ENCODE data around the gene RAPGEF3. TPM values are rescaled to one million over a fixed set of nuclear protein-coding genes. Genes with fewer than 3 reads are reported as not detected.

Gene RAPGEF3
- total and polyA plus RNA-seq, 2 of the 8 experiments (the other 6 are each of a cell fraction or from before 2014, with no cell fraction given) = 5.0 to 9.4 TPM

DNA sequence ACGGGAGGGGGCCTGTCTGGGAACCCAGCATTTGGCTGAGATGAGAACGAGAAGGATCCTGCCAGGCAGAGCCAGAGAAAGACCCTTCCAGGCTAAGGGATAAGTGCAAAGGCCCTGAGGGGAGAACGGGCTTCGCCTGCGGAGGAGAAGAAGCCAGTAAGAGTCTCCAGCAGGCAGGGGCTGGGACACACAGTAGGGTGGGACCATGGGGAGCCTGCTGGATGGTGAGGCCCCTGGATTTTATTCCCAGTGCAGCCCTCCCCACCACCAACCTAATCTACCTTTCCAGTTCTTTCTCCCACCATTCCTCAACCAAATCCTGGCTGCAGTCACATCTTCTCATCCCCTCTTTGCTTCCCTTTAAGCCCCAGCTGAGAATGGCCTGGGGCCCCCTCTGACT lies 12.6 kb downstream of the RAPGEF3 start:
- no peak overlapping the region for H3K9ac ChIP-seq (replicated peaks in 1 of 4; ENCODE audit: extremely low read depth in 1 of 4, low read depth in 3 of 4, low read length in 3 of 4)
- no peak overlapping the region for H3K4me3 ChIP-seq (ENCODE audit: extremely low read depth in 1 of 4, insufficient read depth in 2 of 4, low read depth in 3 of 4, low read length in 4 of 4)
- TF ChIP-seq, protein P1, sequence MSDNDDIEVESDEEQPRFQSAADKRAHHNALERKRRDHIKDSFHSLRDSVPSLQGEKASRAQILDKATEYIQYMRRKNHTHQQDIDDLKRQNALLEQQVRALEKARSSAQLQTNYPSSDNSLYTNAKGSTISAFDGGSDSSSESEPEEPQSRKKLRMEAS (IDR thresholded peaks at IDR 0.05) = no peak
- TF ChIP-seq CREB1 (IDR thresholded peaks at IDR 0.05) (no peak), ASH2L (IDR thresholded peaks at IDR 0.05; ENCODE audit: low read length) (no peak), POLR2A (IDR thresholded peaks at IDR 0.05; ENCODE audit: control extremely low read depth in 1 of 2, low read depth in 2 of 2, low read length in 2 of 2) (no peak), POU5F1 (IDR thresholded peaks at IDR 0.05; ENCODE audit: low read depth, low read length) (no peak)

More for the DNA sequence above, 12.6 kb downstream of the RAPGEF3 start:
- Histone ChIP-seq H3K79me2 (ENCODE audit: control insufficient read depth in 1 of 2, insufficient read depth in 2 of 2, low read length in 2 of 2) (no peaks in the 10 kb centered on the region), H3K36me3 (ENCODE audit: control insufficient read depth in 2 of 4, insufficient read depth in 4 of 4, low read length in 3 of 4) (no peaks in the 10 kb centered on the region), H3K9me3 (ENCODE audit: insufficient read depth in 2 of 2, low read depth in 1 of 2, low read length in 1 of 2) (no peaks in the 10 kb centered on the region), H2BK20ac (ENCODE audit: low read length) (no peak overlapping the region), H3K27me3 (replicated peaks in 1 of 4; ENCODE audit: control insufficient read depth in 3 of 4, extremely low read depth in 1 of 4, insufficient read depth in 3 of 4, low read length in 3 of 4) (no peaks in the 10 kb centered on the region), H4K8ac (ENCODE audit: extremely low read depth, insufficient read depth, low read length) (peak overlapping the region; percentile 7; the same call in 1 of the 2 replicates), H2BK120ac (replicated peaks; ENCODE audit: low read depth, low read length) (no peak overlapping the region), H4K5ac (ENCODE audit: insufficient read length, low read depth, low read length) (no peak overlapping the region), H2AFZ (ENCODE audit: low read length) (no peak overlapping the region), H2AK5ac (ENCODE audit: low read depth, low read length) (no peak overlapping the region), H3K23ac (ENCODE audit: insufficient read length) (no peak overlapping the region), H3K4me2 (ENCODE audit: insufficient read depth in 1 of 2, low read depth in 2 of 2, low read length in 2 of 2) (no peak overlapping the region), H3K14ac (ENCODE audit: insufficient read length) (no peak overlapping the region), H2BK12ac (ENCODE audit: low read depth, low read length) (no peak overlapping the region), H2BK15ac (ENCODE audit: low read length) (no peak overlapping the region), H3K4me1 (replicated peaks in 1 of 4; ENCODE audit: control insufficient read depth in 3 of 4, insufficient read depth in 4 of 4, low read length in 3 of 4) (peaks cover 0 to 7% (median 2%) of the 10 kb centered on the region in 4 experiments; a peak in 3 of 7 replicates), H3K18ac (ENCODE audit: extremely low read depth, low read length) (no peak overlapping the region), H3K27ac (ENCODE audit: low read depth, low read length) (no peak overlapping the region), H3K56ac (replicated peaks; ENCODE audit: insufficient read length, low read depth, low read length) (no peak overlapping the region), H2BK5ac (ENCODE audit: low read depth, low read length) (no peak overlapping the region), H3K79me1 (ENCODE audit: low read depth, low read length) (no peaks in the 10 kb centered on the region), H3K4ac (replicated peaks; ENCODE audit: insufficient read length, low read depth, low read length) (no peak overlapping the region), H3K23me2 (ENCODE audit: low read depth, low read length) (no peaks in the 10 kb centered on the region; the same call in 1 of the 2 replicates), H4K20me1 (replicated peaks in 1 of 2; ENCODE audit: control insufficient read depth in 1 of 2, insufficient read depth in 2 of 2, low read length in 2 of 2) (no peaks in the 10 kb centered on the region), H4K91ac (replicated peaks; ENCODE audit: insufficient read length, low read length) (no peak overlapping the region)
- WGBS, 2 experiments (ENCODE audit: extremely low coverage in 1 of 2, insufficient coverage in 1 of 2, insufficient read length in 1 of 2, insufficient replicate concordance in 2 of 2, low coverage in 1 of 2, low lambda C conversion rate in 2 of 2, missing lambda C conversion rate in 1 of 2) = 85% methylated on average over 4 of the region's 5 CpGs; no CpG with 5 or more reads in 1 of the 2 experiments
- POLR2A ChIA-PET (ENCODE audit: partially characterized antibody) = interaction anchor here (1.6 to 7.4 kb wide), 3 partner anchors 11 to 35 kb away, joined by 4 to 62 read pairs (median 10); partner anchors contain the start of gene RAPGEF3
- DNase-seq (ENCODE audit: low read depth in 1 of 2, low spot score in 2 of 2) (no peak), FAIRE-seq (no peak)
- CTCF ChIA-PET (ENCODE audit: partially characterized antibody) = interaction anchor here (0.8 to 64.6 kb wide), 6 partner anchors 5 to 92 kb away, joined by 3 to 2442 read pairs (median 450); partner anchors contain the start of genes ENDOU, RAPGEF3 and SLC48A1

All from H1 (cell line).